HepG2 (cell line): ENCODE results near the gene MFGE8. TPM values are rescaled to one million over a fixed set of nuclear protein-coding genes. Genes with fewer than 3 reads are reported as not detected.

Experiments
- ATAC-seq: fragments of 200-7000 bp; cut with Tn5 transposase; 3 replicates; pipeline ENCODE4 v1.9.1; 2020; ENCODE audit warnings: mild to moderate bottlenecking, moderate library complexity
- BruUV-seq: library from RNA; stranded (reverse); fragments of 400-500 nt; replicated peaks from 2 replicates; lab custom pipeline; 2021; lab: Mats Ljungman, UMichigan
- CTCF ChIA-PET: fragments of 300-600 bp; formaldehyde crosslinking; extraction: SDS; loops from one replicate; lab custom pipeline; 2021; ENCODE audit warnings: low total read pairs, inconsistent platforms, low intra/inter-chr PET ratio; lab: Yijun Ruan, JAX
- POLR2A ChIA-PET: fragments of 350-600 bp; sonication (Branson Sonifier 250); formaldehyde crosslinking; loops from one replicate; lab custom pipeline; 2020; ENCODE audit warnings: antibody characterized with exemption, inconsistent platforms; lab: Yijun Ruan, JAX
- DNase-seq: peaks from one replicate; pipeline ENCODE4 v3.0.0-alpha.2; 2015; ENCODE audit warnings: low spot score
- FAIRE-seq: peaks from 3 replicates; lab custom pipeline; 2011; peaks lifted over from hg19 to GRCh38; lab: Jason Lieb, UNC
- H2AFZ ChIP-seq: one replicate; pipeline ENCODE4 v1.6.1; 2011; ENCODE audit warnings: low read length, inconsistent platforms
- H3K27ac ChIP-seq: fragments of 300-600 bp; 3 replicates; pipeline ENCODE4 v1.8.0; 2011; ENCODE audit warnings: mixed run types, mild to moderate bottlenecking, mixed read lengths, low read length, inconsistent platforms; ENCODE audit not compliant: insufficient read depth; ENCODE audit errors: extremely low read length
- H3K27me3 ChIP-seq, 2 experiments: fragments of 200-600 bp in 1 of 2; 2 replicates in 1 of 2; 3 replicates in 1 of 2; pipeline versions ENCODE4 v1.6.0 to v1.8.0; 2011; ENCODE audit warnings: low read length in 2 of 2, mild to moderate bottlenecking in 2 of 2, moderate library complexity in 2 of 2, inconsistent platforms in 1 of 2; ENCODE audit not compliant: insufficient read depth in 2 of 2, control insufficient read depth in 1 of 2
- H3K36me3 ChIP-seq, 2 experiments: fragments of 200-600 bp in 1 of 2; replicated peaks in 1 of 2; 2 replicates in 1 of 2; 3 replicates in 1 of 2; pipeline versions ENCODE4 v1.5.1 to v1.8.0; 2011; ENCODE audit warnings: low read length in 2 of 2, inconsistent platforms in 1 of 2; ENCODE audit not compliant: insufficient read depth in 2 of 2, control insufficient read depth in 1 of 2
- H3K4me1 ChIP-seq: 2 replicates; pipeline ENCODE4 v1.5.1; 2012; ENCODE audit warnings: low read length, inconsistent platforms; ENCODE audit not compliant: insufficient read depth
- H3K4me2 ChIP-seq: 2 replicates; pipeline ENCODE4 v1.6.0; 2011; ENCODE audit warnings: low read depth, low read length, inconsistent platforms
- H3K4me3 ChIP-seq, 3 experiments: fragments of 200-600 bp in 1 of 3; sonication (generic), shearing (Covaris generic) in 1 of 3; replicated peaks in 1 of 3; 2 replicates each; pipeline ENCODE4 v1.5.1; 2011 to 2016; ENCODE audit warnings: low read length in 3 of 3, inconsistent platforms in 2 of 3, low read depth in 2 of 3, mild to moderate bottlenecking in 2 of 3, control low read depth in 1 of 3, mixed read lengths in 1 of 3; ENCODE audit not compliant: insufficient read depth in 1 of 3
- H3K79me2 ChIP-seq: one replicate; pipeline ENCODE4 v1.6.1; 2011; ENCODE audit warnings: low read length, inconsistent platforms; ENCODE audit not compliant: insufficient read depth
- H3K9ac ChIP-seq: 2 replicates; pipeline ENCODE4 v1.6.0; 2011; ENCODE audit warnings: mild to moderate bottlenecking, low read depth, low read length, inconsistent platforms; ENCODE audit not compliant: insufficient read depth
- H3K9me3 ChIP-seq: 2 replicates; pipeline ENCODE4 v1.5.1; 2012; ENCODE audit warnings: mild to moderate bottlenecking, low read length
- H4K20me1 ChIP-seq: 2 replicates; pipeline ENCODE4 v1.6.0; 2011; ENCODE audit warnings: inconsistent platforms, mild to moderate bottlenecking, low read length, moderate library complexity; ENCODE audit not compliant: insufficient read depth
- BCLAF1 ChIP-seq: fragments of 450-650 bp; IDR thresholded peaks from 2 replicates; pipeline ENCODE4 v1.6.1; 2017; ENCODE audit warnings: mild to moderate bottlenecking
- KDM6A ChIP-seq: IDR thresholded peaks from 2 replicates; pipeline ENCODE4 v1.6.1; 2016; ENCODE audit warnings: low read depth
- KLF16 ChIP-seq, 2 experiments: sonication (generic) in 1 of 2; formaldehyde crosslinking in 1 of 2; IDR thresholded peaks; 2 replicates each; pipeline versions ENCODE4 v1.6.1 to v1.8.0; 2016 to 2023; ENCODE audit warnings: missing genetic modification reagents in 2 of 2, missing compliant biosample characterization in 1 of 2
- REXO4 ChIP-seq: sonication (generic); formaldehyde crosslinking; IDR thresholded peaks from 2 replicates; pipeline ENCODE4 v1.8.0; 2022; ENCODE audit warnings: missing genetic modification reagents, mild to moderate bottlenecking, borderline replicate concordance
- ZBTB7B ChIP-seq: sonication (generic); formaldehyde crosslinking; IDR thresholded peaks from 2 replicates; pipeline ENCODE4 v1.4.0; 2020; ENCODE audit warnings: missing genetic modification reagents
- ZNF326 ChIP-seq: sonication (generic); formaldehyde crosslinking; IDR thresholded peaks from 2 replicates; pipeline ENCODE4 v1.4.0; 2020; ENCODE audit warnings: missing genetic modification reagents, borderline replicate concordance
- ZNF766 ChIP-seq: sonication (generic); formaldehyde crosslinking; IDR thresholded peaks from 2 replicates; pipeline ENCODE4 v1.5.0; 2020; ENCODE audit warnings: missing genetic modification reagents, borderline replicate concordance
- ZSCAN20 ChIP-seq: sonication (generic); formaldehyde crosslinking; IDR thresholded peaks from 2 replicates; pipeline ENCODE4 v1.4.0; 2020; ENCODE audit warnings: missing genetic modification reagents, mild to moderate bottlenecking, borderline replicate concordance
- WGBS: methylation state at CpG from one replicate; pipeline ENCODE4 v1.1.6; 2017; ENCODE audit warnings: low lambda C conversion rate; 5-methylcytosine and 5-hydroxymethylcytosine counted together
- in situ Hi-C: cut with HindIII; loops from 2 replicates; pipeline ENCODE4 v1.10.0; 2017; ENCODE audit warnings: low pct_unique_long_range_greater_than_20kb; ENCODE audit not compliant: extremely low pct_ligation_motif_present
- intact Hi-C: fragments of 100-400 bp; cut with micrococcal nuclease; formaldehyde crosslinking; loops from one replicate; pipeline ENCODE4 v1.10.0; 2022; ENCODE audit not compliant: unreplicated experiment
- polyA plus RNA-seq, 8 experiments: library from polyadenylated mRNA; depleted of rRNA in 3 of 8; stranded (reverse) in 7 of 8; unstranded in 1 of 8; fragments of >200 nt; fragmentation: Illumina TruSeq in 4 of 8; extraction: Trizol in 4 of 8; gene quantifications; 2 replicates each; pipeline versions ENCODE4 v1.2.1 to v1.2.3, GENCODE V29; 2011 to 2016; ENCODE audit warnings: low read depth in 4 of 8, missing spikeins in 1 of 8, mixed read lengths in 1 of 8; ENCODE audit not compliant: insufficient read depth in 1 of 8
- total RNA-seq, 5 experiments: library from RNA; depleted of rRNA; stranded (reverse); fragments of >200 nt; fragmentation: Illumina TruSeq; extraction: Trizol; gene quantifications; 2 replicates each; pipeline ENCODE4 v1.2.3, GENCODE V29; 2016; ENCODE audit warnings: low read depth in 1 of 5
- TF ChIP-seq, protein P1 (sequence below): sonication (generic); formaldehyde crosslinking; IDR thresholded peaks from 2 replicates; pipeline ENCODE4 v1.4.0; 2020; ENCODE audit warnings: missing genetic modification reagents

Gene MFGE8
- total and polyA plus RNA-seq, 2 of the 13 experiments (the other 11 are each of a cell fraction or from before 2014, with no cell fraction given): 3.4 to 22.1 TPM

- FAIRE-seq: no peak
- WGBS: 37% methylated on average over 8 of the region's 10 CpGs
- ATAC-seq: no peak
- no peak overlapping the region for H3K4me3 ChIP-seq
- TF ChIP-seq REXO4 (no peak), ZBTB7B (CRISPR knock-in tag) (no peak), ZNF326 (CRISPR knock-in tag) (no peak), ZSCAN20 (CRISPR knock-in tag) (no peak), KLF16 (CRISPR knock-in tag; IDR thresholded peaks at IDR 0.05) (no peak), BCLAF1 (no peak), ZNF766 (no peak), KDM6A (no peak)
- TF ChIP-seq, protein P1, sequence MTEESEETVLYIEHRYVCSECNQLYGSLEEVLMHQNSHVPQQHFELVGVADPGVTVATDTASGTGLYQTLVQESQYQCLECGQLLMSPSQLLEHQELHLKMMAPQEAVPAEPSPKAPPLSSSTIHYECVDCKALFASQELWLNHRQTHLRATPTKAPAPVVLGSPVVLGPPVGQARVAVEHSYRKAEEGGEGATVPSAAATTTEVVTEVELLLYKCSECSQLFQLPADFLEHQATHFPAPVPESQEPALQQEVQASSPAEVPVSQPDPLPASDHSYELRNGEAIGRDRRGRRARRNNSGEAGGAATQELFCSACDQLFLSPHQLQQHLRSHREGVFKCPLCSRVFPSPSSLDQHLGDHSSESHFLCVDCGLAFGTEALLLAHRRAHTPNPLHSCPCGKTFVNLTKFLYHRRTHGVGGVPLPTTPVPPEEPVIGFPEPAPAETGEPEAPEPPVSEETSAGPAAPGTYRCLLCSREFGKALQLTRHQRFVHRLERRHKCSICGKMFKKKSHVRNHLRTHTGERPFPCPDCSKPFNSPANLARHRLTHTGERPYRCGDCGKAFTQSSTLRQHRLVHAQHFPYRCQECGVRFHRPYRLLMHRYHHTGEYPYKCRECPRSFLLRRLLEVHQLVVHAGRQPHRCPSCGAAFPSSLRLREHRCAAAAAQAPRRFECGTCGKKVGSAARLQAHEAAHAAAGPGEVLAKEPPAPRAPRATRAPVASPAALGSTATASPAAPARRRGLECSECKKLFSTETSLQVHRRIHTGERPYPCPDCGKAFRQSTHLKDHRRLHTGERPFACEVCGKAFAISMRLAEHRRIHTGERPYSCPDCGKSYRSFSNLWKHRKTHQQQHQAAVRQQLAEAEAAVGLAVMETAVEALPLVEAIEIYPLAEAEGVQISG (CRISPR knock-in tag): no peak
- no peaks in the 10 kb centered on the region for H4K20me1 ChIP-seq
- H3K9ac ChIP-seq: no peak overlapping the region
- ChIA-PET CTCF (no interaction called here), POLR2A (no interaction called here)
- intact Hi-C loops: no loop called here
- in situ Hi-C loops: no loop called here
- H3K9me3 ChIP-seq: no peaks in the 10 kb centered on the region
- H3K4me2 ChIP-seq: no peak overlapping the region
- no TSS peak for BruUV-seq
- no peaks in the 10 kb centered on the region for H3K79me2 ChIP-seq
- H2AFZ ChIP-seq: no peak overlapping the region
- no peaks in the 10 kb centered on the region for H3K4me1 ChIP-seq
- peaks cover 18 to 63% of the 10 kb centered on the region in 2 experiments for H3K27me3 ChIP-seq
- no peak for DNase-seq
- no peaks in the 10 kb centered on the region for H3K36me3 ChIP-seq
- H3K27ac ChIP-seq: no peak overlapping the region
Observed at GRCh38 chr15:88876573-88876972, 36.6 kb downstream of the MFGE8 start.
